Lower leg skin (tissue), 3 donors: ENCODE results near the gene ALMS1.

ENCODE experiments used
- CTCF ChIP-seq, 3 donors: fragments of 450-650 bp; IDR thresholded peaks; one replicate each; pipeline ENCODE4 v1.5.1; 2016; ENCODE audit warnings: antibody characterized with exemption in 3 of 3, mild to moderate bottlenecking in 3 of 3, moderate library complexity in 2 of 3
- POLR2A ChIP-seq, 2 donors: fragments of 450-650 bp; IDR thresholded peaks; one replicate each; pipeline ENCODE4 v1.6.1; 2016 to 2017; ENCODE audit warnings: antibody characterized with exemption in 2 of 2, mild to moderate bottlenecking in 1 of 2, moderate library complexity in 1 of 2

GRCh38 chr2:73386342-73386868, 769 bp downstream of the ALMS1 start:
- no peak for TF ChIP-seq CTCF (IDR thresholded peaks at IDR 0.05)
- TF ChIP-seq POLR2A (IDR thresholded peaks at IDR 0.05): no peak
